Measurements from ENCODE around the gene CFAP20. TPM values are rescaled to one million over a fixed set of nuclear protein-coding genes. Genes with fewer than 3 reads are reported as not detected.

CFAP20 gene
- total RNA-seq, 1 experiment from 2014 or later, result 60.4 TPM

GRCh38 chr16:58107228-58107627, 22.0 kb downstream of the CFAP20 start:
- H3K79me1 ChIP-seq (ENCODE audit: insufficient read depth, low read depth, low read length, poor library complexity, severe bottlenecking), result no peaks in the 10 kb centered on the region
- H2AFZ ChIP-seq (ENCODE audit: low read length), result no peak overlapping the region
- no peak overlapping the region for H3K4ac ChIP-seq (ENCODE audit: low read depth, low read length)
- no peak overlapping the region for H3K9ac ChIP-seq (ENCODE audit: extremely low read depth, insufficient read length, low read length)
- H3K79me2 ChIP-seq (ENCODE audit: insufficient read depth, low read length), result no peaks in the 10 kb centered on the region
- no CpG with 5 or more reads among the region's 2 CpGs for WGBS (ENCODE audit: extremely low coverage, insufficient read length, low lambda C conversion rate)
- H3K27ac Mint-ChIP-seq, result peak overlapping the region in 2 of 3 experiments; percentile 68 to 82; a peak in 3 of 7 replicates
- DNase-seq, result no peak
- no peak overlapping the region for H4K91ac ChIP-seq (ENCODE audit: insufficient read length, low read depth, low read length)
- H3K27ac ChIP-seq (ENCODE audit: insufficient read length, low read depth, low read length), result no peak overlapping the region
- no peak overlapping the region for H3K23ac ChIP-seq (ENCODE audit: insufficient read length, low read depth, low read length)
- no peaks in the 10 kb centered on the region for H3K23me2 ChIP-seq (ENCODE audit: insufficient read length, low read depth, low read length, poor library complexity, severe bottlenecking)
- no peak overlapping the region for H3K4me2 ChIP-seq (ENCODE audit: insufficient read depth, insufficient read length, low read length)
- no peak overlapping the region for H2AK5ac ChIP-seq (ENCODE audit: insufficient read length, low read length)
- no peak overlapping the region for H4K5ac ChIP-seq (ENCODE audit: insufficient read length, low read depth, low read length)
- peaks cover 52 to 54% of the 10 kb centered on the region in 2 experiments for H3K4me1 Mint-ChIP-seq
- peaks cover 0 to 3% of the 10 kb centered on the region in 2 experiments; a peak in 1 of 5 replicates for H3K9me3 Mint-ChIP-seq
- H3K18ac ChIP-seq (ENCODE audit: insufficient read length, low read depth, low read length), result no peak overlapping the region
- H3K4me1 ChIP-seq (ENCODE audit: insufficient read depth, low read length), result peaks cover 10% of the 10 kb centered on the region
- no peak overlapping the region for H3K14ac ChIP-seq (ENCODE audit: insufficient read depth, low read length)
- peak overlapping the region in 1 of 2 experiments; percentile 33; a peak in 1 of 5 replicates for H3K4me3 Mint-ChIP-seq
- H3K9me3 ChIP-seq (ENCODE audit: control insufficient read depth, low read depth, low read length), result no peaks in the 10 kb centered on the region
- no peak overlapping the region for H2BK15ac ChIP-seq (ENCODE audit: low read depth, low read length)
- H2BK20ac ChIP-seq (ENCODE audit: low read depth, low read length, poor library complexity, severe bottlenecking), result no peak overlapping the region
- H3K56ac ChIP-seq (ENCODE audit: insufficient read length, low read depth, low read length), result no peak overlapping the region
- H2BK120ac ChIP-seq (ENCODE audit: low read depth, low read length, poor library complexity, severe bottlenecking), result no peak overlapping the region
- H2BK12ac ChIP-seq (ENCODE audit: insufficient read length, low read depth, low read length), result no peak overlapping the region
- H3T11ph ChIP-seq (ENCODE audit: low read length), result no peak overlapping the region
- H2BK5ac ChIP-seq (ENCODE audit: insufficient read length, low read length), result no peak overlapping the region
- no peaks in the 10 kb centered on the region for H4K20me1 ChIP-seq (ENCODE audit: control insufficient read depth, insufficient read depth, insufficient read length)
- no peaks in the 10 kb centered on the region for H3K27me3 ChIP-seq (ENCODE audit: insufficient read depth, low read length)
- peaks cover 0 to 2% (median 0%) of the 10 kb centered on the region in 3 experiments; a peak in 2 of 7 replicates for H3K36me3 Mint-ChIP-seq (ENCODE audit: insufficient read depth in 1 of 3, low read depth in 3 of 3)
- no peaks in the 10 kb centered on the region for H3K27me3 Mint-ChIP-seq (ENCODE audit: low read depth)
- no peak; the same call in 2 of the 3 replicates for TF ChIP-seq CTCF (conservative IDR thresholded peaks at IDR 0.05)
- H4K8ac ChIP-seq (replicated peaks; ENCODE audit: insufficient read length, low read depth, low read length), result no peak overlapping the region

Data from H9 (cell line).